ENCODE measurements around the gene NLRP9.

Gene NLRP9

DNA sequence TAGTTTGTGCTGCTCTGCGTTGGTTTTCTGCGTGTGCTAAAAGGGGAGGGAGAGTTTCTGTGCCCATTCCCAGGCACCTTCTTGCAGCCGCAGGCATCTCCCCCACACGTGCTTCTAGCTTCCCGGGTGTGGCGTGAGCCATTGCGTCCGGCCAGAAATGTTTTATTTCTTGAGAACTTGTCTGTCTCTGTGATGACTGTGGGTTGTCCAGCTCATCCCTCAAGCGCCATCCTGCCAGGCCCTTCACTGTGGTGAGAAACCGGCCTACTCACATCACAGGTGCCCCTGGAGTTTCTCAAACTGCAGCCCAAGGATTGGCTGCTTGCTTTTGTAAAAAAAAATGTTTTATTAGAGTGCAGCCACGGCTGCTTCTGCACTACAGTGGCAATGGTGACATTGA, 39.0 kb downstream of the NLRP9 start:
- no peak for DNase-seq (ENCODE audit: extremely low read depth, low read depth)
- TF ChIP-seq, protein P1, sequence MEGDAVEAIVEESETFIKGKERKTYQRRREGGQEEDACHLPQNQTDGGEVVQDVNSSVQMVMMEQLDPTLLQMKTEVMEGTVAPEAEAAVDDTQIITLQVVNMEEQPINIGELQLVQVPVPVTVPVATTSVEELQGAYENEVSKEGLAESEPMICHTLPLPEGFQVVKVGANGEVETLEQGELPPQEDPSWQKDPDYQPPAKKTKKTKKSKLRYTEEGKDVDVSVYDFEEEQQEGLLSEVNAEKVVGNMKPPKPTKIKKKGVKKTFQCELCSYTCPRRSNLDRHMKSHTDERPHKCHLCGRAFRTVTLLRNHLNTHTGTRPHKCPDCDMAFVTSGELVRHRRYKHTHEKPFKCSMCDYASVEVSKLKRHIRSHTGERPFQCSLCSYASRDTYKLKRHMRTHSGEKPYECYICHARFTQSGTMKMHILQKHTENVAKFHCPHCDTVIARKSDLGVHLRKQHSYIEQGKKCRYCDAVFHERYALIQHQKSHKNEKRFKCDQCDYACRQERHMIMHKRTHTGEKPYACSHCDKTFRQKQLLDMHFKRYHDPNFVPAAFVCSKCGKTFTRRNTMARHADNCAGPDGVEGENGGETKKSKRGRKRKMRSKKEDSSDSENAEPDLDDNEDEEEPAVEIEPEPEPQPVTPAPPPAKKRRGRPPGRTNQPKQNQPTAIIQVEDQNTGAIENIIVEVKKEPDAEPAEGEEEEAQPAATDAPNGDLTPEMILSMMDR (IDR thresholded peaks at IDR 0.05; ENCODE audit: low read depth, low read length): no peak

DNA sequence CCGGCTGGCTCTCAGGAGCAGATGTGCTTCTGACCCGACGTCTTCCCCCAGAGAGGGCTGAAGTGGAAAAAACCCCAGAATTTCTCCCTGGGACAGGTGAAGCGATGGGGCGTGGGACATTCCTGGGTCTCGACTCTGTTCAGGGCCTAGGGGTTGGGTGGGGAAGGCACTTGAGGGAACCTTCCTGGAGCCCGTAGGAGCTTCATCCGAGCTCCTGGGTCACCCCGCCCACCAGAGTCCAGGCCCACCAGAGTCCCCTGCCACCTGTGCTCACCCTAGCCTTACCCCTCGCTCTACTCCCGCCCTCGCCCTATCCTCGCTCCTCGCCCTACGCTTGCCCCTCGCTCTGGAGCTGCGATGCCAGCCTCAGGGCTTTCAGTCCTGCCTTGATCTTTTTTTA, 39.9 kb downstream of the NLRP9 start:
- no peak for DNase-seq (ENCODE audit: extremely low read depth, low read depth)
- TF ChIP-seq, protein P1 (IDR thresholded peaks at IDR 0.05; ENCODE audit: low read depth, low read length): no peak

DNA sequence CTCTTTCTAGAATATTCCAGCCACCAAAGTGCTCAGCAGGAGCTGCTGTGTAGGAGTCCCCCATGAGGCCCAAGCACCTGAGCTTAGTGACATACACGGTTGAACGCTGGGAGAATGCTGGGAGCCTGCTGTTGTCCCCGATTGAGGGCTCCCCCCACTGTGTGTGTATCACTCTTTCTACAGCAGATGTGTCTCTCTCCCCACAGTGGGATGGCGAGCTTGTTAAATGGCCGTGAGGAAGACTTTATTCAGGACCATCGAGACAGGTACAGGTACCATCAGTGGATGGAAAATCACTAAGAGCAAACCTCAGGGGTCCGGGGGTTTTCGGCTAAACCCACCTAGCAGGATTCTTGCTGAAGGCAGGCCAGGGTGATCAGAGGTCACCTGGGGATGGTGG, 40.5 kb downstream of the NLRP9 start:
- TF ChIP-seq, protein P1 (IDR thresholded peaks at IDR 0.05; ENCODE audit: low read depth, low read length): no peak
- no peak for DNase-seq (ENCODE audit: extremely low read depth, low read depth)

DNA sequence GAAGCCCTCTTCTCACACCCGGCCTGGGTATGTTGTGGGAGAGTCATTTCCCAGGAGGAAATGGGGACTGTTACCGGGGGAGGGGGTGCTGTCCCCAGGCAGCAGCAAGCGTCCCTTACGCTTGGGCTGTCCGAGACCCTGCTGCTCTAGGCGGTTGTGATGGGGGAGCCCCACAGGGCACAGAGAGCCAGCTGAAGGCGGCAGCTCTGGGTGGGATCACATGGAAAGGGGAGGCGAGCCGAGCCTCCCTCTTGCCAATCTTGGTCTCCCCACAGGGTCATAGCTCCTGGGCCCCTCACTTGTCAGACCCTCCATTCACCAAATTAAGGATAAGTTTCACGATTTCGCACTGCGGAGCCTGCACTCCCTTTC, 41.1 kb downstream of the NLRP9 start:
- TF ChIP-seq, protein P1 (IDR thresholded peaks at IDR 0.05; ENCODE audit: low read depth, low read length): no peak
- no peak for DNase-seq (ENCODE audit: extremely low read depth, low read depth)

GRCh38 chr19:55696301-55697068, 41.7 kb downstream of the NLRP9 start:
- TF ChIP-seq, protein P1 (IDR thresholded peaks at IDR 0.05; ENCODE audit: low read depth, low read length): no peak
- DNase-seq (ENCODE audit: extremely low read depth, low read depth): no peak

GRCh38 chr19:55695511-55696290, 42.5 kb downstream of the NLRP9 start:
- no peak for DNase-seq (ENCODE audit: extremely low read depth, low read depth)

More at GRCh38 chr19:55695511-55696290, 42.5 kb downstream of the NLRP9 start:
- TF ChIP-seq, protein P1 (IDR thresholded peaks at IDR 0.05; ENCODE audit: low read depth, low read length): no peak
